Measurements from ENCODE around the gene EHBP1.
"Not testable (repeated sequence)": the region's sequence is repeated elsewhere in the genome, so short reads cannot be mapped to it uniquely, and the experiment has no call there.

EHBP1 gene

DNA sequence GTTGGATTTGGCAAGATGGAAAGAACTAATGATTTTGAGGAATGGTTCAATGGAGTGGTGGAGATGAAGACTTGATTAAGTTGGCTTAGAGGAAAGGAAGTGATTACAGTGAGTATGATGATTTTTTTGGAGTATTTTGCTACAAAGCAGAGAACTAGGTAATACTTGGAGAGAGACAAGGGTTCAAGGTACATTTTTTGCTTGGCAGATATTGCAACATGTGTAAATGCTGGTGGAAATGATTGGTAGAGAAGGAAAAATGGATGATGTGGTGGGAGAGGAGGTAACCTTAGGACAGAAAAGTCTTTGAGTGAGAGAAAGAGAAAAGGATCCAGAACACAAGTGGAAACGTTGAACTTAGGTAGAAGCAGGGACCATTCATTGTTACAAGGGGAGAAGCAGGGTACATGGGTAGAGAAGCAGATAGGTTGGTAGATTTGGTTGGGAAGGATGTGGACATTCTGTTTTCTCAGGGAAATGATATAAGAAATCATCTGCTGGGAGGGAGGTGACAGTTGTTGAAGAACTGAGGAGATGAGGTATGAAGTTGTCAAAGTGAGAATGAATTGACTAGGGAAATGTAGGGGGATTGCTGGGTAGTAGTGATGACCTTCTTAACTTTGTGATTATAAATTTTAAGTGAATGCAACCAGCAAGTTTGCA is 6.5 kb downstream of the EHBP1 start:
- DNase-seq (ENCODE audit: low read depth in 1 of 2, low spot score in 1 of 2), result no peak
- no peak for TF ChIP-seq JUND (IDR thresholded peaks at IDR 0.05; ENCODE audit: low read depth)
- in situ Hi-C loops (cut with HindIII; ENCODE audit: low pct_unique_long_range_greater_than_20kb, low sequenced_read_pairs), result no loop called here

DNA sequence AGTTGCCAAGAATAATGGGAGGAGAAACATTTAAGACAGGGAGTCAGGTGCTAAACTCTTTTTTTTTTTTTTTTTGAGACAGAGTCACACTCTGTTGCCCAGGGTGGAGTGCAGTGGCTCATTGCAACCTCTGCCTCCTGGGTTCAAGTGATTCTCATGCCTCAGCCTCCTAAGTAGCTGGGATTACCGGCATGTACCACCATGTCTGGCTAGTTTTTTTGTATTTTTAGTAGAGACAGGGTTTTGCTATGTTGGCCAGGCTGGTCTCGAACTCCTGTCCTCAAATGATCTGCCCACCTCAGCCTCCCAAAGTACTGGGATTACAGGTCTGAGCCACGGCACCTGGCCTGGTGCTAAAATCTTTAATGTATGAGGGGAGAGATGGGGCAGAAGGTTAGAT is 7.7 kb downstream of the EHBP1 start:
- in situ Hi-C loops (cut with HindIII; ENCODE audit: low pct_unique_long_range_greater_than_20kb, low sequenced_read_pairs); DNase-seq (ENCODE audit: low read depth in 1 of 2, low spot score in 1 of 2): not testable (repeated sequence)

DNA sequence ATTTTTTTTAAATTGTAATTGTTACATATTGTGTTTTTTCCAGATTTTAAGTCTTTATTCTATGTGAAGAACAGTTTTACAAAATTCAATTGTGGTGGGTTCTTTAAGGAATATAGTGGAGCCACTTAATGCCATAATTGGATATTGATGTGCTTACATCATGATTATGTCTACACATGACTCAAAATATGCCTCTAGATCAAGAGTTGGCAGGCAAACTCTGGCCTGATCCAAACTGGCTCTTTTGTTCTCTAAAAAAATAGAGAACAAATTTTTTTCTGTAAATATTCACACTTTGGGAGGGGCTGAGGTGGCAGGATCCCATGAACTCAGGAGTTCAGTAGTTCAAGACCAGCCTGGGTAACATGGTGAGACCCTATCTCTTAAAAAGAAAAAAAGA is 8.3 kb downstream of the EHBP1 start:
- in situ Hi-C loops (cut with HindIII; ENCODE audit: low pct_unique_long_range_greater_than_20kb, low sequenced_read_pairs), result no loop called here
- DNase-seq (ENCODE audit: low read depth in 1 of 2, low spot score in 1 of 2), result no peak
- TF ChIP-seq JUND (IDR thresholded peaks at IDR 0.05; ENCODE audit: low read depth), result no peak

DNA sequence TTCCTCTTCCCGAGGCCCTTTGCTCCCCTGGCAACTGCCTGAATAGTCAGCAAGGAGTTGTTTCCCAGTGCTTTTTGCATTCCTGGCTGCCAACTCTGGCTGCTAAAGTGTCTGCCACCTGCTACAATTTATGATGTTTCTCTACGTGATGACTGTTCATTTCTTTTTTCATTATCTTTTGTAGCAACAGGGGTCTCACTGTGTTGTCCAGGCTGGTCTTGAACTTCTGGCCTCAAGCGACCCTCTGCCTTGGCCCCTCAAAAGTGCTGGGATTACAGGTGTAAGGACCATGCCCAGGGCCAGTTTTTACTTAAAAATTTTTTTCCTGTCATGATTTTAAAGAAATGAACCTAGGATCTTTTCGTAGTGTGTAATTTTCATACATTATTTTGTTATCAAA is 11.3 kb downstream of the EHBP1 start:
- TF ChIP-seq JUND (IDR thresholded peaks at IDR 0.05; ENCODE audit: low read depth), result no peak
- DNase-seq (ENCODE audit: low read depth in 1 of 2, low spot score in 1 of 2), result no peak
- in situ Hi-C loops (cut with HindIII; ENCODE audit: low pct_unique_long_range_greater_than_20kb, low sequenced_read_pairs), result no loop called here

DNA sequence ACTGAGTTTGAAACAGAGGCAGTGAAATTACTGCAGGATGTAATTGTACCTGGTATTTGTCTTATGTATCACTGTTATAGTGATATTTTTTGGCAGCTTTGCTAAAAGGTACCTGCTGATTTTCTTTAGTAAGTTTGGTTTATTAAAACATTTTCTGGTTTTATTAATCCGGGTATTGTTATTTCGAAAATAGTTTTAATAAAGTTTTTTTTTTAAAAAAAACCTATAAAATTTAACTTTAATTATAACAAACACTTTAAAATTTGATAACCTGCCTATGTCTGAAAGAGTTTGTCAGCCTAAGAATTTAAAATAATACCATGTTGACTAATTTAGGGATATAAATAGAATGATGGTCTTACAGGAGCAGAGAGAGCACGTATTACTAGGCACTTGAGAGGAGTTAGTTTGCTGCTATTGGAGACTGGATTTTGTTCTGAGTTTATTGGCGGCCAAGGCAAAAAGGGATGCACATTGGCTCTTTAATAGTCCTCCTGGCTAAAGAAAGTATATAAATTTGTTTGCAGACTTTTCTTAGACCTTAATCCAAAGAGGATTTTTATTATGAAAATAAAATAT is 12.1 kb downstream of the EHBP1 start:
- in situ Hi-C loops (cut with HindIII; ENCODE audit: low pct_unique_long_range_greater_than_20kb, low sequenced_read_pairs), result no loop called here
- DNase-seq (ENCODE audit: low read depth in 1 of 2, low spot score in 1 of 2), result no peak
- TF ChIP-seq JUND (IDR thresholded peaks at IDR 0.05; ENCODE audit: low read depth), result no peak

DNA sequence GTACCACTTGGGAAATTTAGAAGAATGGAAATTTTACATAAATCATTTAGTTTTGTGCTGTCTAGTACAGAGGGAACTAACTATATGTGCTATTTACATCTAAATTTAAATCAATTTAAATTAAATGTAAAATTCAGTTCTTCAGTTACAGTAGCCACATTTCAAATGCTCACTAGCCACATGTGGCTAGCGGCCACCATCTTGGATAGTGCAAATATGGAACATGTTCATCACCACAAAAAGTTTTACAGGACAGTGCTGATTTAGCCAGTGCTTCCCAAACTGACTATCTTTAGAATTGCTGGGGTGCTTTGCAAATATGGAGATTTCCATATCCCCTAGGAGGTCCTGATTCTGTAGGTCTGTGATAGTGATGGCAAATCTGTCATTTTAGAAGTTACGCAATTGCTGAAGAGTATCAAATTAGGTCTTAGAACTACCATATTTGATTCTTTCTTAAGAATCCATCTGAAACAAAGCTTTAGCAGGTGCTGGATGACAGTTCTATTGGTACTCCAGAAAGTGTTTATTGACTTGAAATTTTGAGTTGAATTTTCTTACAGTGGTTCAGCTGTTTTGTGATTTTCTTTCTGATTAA is 12.8 kb downstream of the EHBP1 start:
- in situ Hi-C loops (cut with HindIII; ENCODE audit: low pct_unique_long_range_greater_than_20kb, low sequenced_read_pairs), result no loop called here
- no peak for TF ChIP-seq JUND (IDR thresholded peaks at IDR 0.05; ENCODE audit: low read depth)
- no peak for DNase-seq (ENCODE audit: low read depth in 1 of 2, low spot score in 1 of 2)

DNA sequence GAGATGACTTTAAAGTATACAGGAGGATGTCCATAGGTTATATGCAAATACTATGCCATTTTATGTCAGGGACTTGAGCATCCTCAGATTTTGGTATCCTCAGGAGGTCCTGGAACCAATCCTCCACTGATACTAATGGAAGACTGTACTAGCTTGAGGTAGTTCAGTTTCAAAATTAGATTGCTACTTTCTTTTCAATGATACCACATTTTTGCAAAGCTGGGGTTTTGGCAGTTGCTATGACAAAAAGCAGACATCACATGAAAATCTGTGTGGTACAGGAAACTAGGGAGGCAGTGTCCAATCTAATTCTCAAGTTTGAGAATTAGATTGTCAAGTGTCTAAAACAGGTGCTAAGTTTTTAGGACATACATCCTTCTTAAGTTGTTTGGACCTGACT is 14.2 kb downstream of the EHBP1 start:
- TF ChIP-seq JUND (IDR thresholded peaks at IDR 0.05; ENCODE audit: low read depth), result no peak
- in situ Hi-C loops (cut with HindIII; ENCODE audit: low pct_unique_long_range_greater_than_20kb, low sequenced_read_pairs), result no loop called here

DNA sequence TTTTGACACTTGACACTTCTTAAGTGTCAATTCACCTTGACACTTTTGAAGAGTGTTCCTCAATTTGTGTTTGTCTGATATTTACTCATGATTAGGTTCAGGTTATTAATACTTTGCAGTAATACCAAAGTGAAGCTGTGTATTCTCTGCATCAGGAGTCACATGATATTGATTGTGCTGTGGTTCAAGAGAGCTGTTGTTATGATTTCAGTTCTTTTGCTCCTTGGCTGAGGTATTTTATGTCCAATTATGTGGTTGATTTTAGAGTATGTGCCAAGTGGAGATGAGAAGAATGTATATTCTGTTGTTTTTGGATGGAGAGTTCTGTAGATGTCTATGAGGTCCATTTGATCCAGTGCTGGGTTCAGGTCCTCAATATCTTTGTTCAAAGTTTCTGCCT is 17.2 kb downstream of the EHBP1 start:
- in situ Hi-C loops (cut with HindIII; ENCODE audit: low pct_unique_long_range_greater_than_20kb, low sequenced_read_pairs), result no loop called here

More for the DNA sequence above, 14.2 kb downstream of the EHBP1 start:
- no peak for DNase-seq (ENCODE audit: low read depth in 1 of 2, low spot score in 1 of 2)

DNA sequence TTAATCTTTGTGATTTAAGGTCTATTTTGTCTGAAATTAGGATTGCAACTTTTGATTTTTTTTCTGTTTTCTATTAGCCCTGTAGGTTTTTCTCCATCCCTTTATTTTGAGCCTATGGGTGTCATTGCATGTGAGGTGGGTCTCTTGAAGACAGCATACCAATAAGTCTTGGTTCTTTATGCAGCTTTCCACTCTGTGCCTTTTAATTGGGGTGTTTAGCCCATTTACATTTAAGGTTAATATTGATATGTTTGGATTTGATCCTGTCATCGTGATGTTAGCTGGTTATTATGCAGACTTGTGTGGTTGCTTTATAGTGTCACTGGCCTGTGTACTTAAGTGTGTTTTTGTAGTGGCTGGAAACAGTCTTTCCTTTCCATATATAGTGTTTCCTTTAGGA is 17.7 kb downstream of the EHBP1 start:
- DNase-seq (ENCODE audit: low read depth in 1 of 2, low spot score in 1 of 2), result no peak
- in situ Hi-C loops (cut with HindIII; ENCODE audit: low pct_unique_long_range_greater_than_20kb, low sequenced_read_pairs), result no loop called here
- no peak for TF ChIP-seq JUND (IDR thresholded peaks at IDR 0.05; ENCODE audit: low read depth)

More for the DNA sequence above, 17.2 kb downstream of the EHBP1 start:
- no peak for TF ChIP-seq JUND (IDR thresholded peaks at IDR 0.05; ENCODE audit: low read depth)
- no peak for DNase-seq (ENCODE audit: low read depth in 1 of 2, low spot score in 1 of 2)

DNA sequence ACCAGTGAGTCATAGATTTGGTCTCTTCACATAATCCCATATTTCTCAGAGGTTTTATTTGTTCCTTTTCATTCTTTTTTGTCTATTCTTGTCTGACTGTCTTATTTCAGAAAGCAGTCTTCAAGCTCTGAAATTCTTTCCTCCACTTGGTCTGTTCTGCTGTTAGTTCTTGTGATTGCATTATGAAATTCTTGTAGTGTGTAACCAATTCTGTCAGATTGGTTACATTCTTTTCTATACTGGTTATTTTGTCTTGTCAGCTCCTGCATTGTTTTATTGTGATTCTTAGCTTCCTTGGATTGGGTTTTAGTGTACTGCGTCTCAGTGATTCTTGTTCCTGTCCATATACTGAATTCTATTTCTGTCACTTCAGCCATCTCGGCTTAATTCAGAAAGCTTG is 18.6 kb downstream of the EHBP1 start:
- DNase-seq (ENCODE audit: low read depth in 1 of 2, low spot score in 1 of 2), result no peak
- in situ Hi-C loops (cut with HindIII; ENCODE audit: low pct_unique_long_range_greater_than_20kb, low sequenced_read_pairs), result no loop called here
- TF ChIP-seq JUND (IDR thresholded peaks at IDR 0.05; ENCODE audit: low read depth), result no peak

DNA sequence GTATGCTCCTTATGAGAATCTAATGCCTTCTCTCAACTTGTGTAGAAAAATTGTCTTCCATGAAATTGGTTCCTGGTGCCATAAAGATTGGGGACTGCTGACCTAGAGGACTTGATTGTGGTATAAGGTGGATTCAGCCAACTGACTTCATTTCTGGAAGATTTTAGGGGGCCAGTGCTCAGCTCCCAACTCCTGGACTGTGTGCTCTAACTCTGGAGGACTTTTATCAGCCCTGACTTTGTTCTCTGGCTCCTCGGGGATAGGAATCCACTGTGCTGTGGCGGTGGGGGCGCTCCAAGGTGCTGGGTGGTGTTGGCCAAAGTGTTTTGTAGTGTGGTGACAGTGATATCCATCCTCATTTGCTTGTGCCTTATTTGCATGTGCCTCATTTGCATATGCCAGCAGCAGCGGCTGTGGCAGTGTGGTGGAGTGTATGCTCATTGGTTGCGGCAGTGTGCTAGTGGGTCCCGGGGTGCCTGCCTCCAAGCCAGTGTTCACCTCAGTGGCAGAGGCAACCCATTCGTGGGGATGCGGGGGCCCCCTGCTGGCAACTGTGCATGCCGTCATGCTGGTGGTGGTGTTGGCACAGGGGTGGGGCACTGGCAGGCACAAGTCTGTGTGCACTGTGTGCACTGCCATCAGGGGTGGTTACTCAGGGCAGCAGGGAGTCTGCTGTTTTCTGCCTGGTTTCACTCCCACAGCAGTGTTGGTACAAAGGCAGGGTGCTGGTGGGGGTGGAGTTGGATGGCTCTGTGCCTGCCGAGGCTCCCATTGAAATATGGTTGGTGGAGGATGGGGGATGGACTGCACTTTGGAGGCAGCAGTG is 19.6 kb downstream of the EHBP1 start:
- in situ Hi-C loops (cut with HindIII; ENCODE audit: low pct_unique_long_range_greater_than_20kb, low sequenced_read_pairs), result no loop called here
- peak in 1 of 2 experiments; percentile 60 for DNase-seq (ENCODE audit: low read depth in 1 of 2, low spot score in 1 of 2)
- no peak for TF ChIP-seq JUND (IDR thresholded peaks at IDR 0.05; ENCODE audit: low read depth)

DNA sequence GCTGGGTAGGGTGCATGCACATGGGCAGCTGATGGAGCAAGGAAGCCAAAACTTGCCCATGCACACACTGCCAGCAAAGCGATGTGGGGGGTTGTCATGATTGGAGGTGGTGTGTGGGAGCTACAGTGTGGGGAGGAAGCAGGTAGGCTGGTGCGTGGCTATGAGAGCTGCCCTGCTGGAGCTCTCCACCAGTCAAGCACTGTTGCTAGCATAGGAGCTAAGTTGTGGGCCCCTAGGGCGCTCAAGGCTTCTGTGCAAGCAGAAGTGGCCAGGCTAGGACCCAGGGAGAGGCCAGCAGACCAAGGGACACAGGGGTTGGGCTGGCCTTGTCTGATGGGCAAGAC is 20.2 kb downstream of the EHBP1 start:
- in situ Hi-C loops (cut with HindIII; ENCODE audit: low pct_unique_long_range_greater_than_20kb, low sequenced_read_pairs), result no loop called here
- TF ChIP-seq JUND (IDR thresholded peaks at IDR 0.05; ENCODE audit: low read depth), result no peak

More for the DNA sequence above, 20.2 kb downstream of the EHBP1 start:
- no peak for DNase-seq (ENCODE audit: low read depth in 1 of 2, low spot score in 1 of 2)

All from T47D (cell line).